HCT116 (cell line): Measurements from ENCODE around the gene ENDOG. TPM values are rescaled to one million over a fixed set of nuclear protein-coding genes. Genes with fewer than 3 reads are reported as not detected.

Source experiments
- ATAC-seq: fragments of 200-7000 bp; cut with Tn5 transposase; 2 replicates; pipeline ENCODE4 v1.9.1; 2020; ENCODE audit warnings: mild to moderate bottlenecking, moderate library complexity
- BruUV-seq: library from RNA; stranded (reverse); fragments of 400-500 nt; replicated peaks from 2 replicates; lab custom pipeline; 2021; lab: Mats Ljungman, UMichigan
- CTCF ChIA-PET: fragments of 300-600 bp; sonication (Branson Sonifier 250); formaldehyde crosslinking; loops from one replicate; lab custom pipeline; 2021; ENCODE audit warnings: antibody characterized with exemption; lab: Charles Lee
- POLR2A ChIA-PET: fragments of 300-600, 350-600 bp; sonication (Branson Sonifier 250); formaldehyde crosslinking; loops from one replicate; lab custom pipeline; 2021; ENCODE audit warnings: antibody characterized with exemption; lab: Charles Lee
- RAD21 ChIA-PET, 2 experiments: fragments of 300-600 bp; sonication (Branson Sonifier 250); formaldehyde crosslinking; loops; one replicate each; lab custom pipeline; 2023; ENCODE audit warnings: low total read pairs in 2 of 2; ENCODE audit not compliant: uncharacterized antibody in 2 of 2, unreplicated experiment in 2 of 2, low non-redundant PET in 1 of 2; lab: Charles Lee
- DNase-seq: peaks from one replicate; pipeline ENCODE4 v3.0.0-alpha.2; 2010; ENCODE audit warnings: low read depth, low spot score
- H2AFZ ChIP-seq: fragments of 200-600 bp; shearing (Covaris generic), sonication (generic); 2 replicates; pipeline ENCODE4 v1.6.1; 2017; ENCODE audit warnings: low read depth, mixed run types, mixed read lengths, antibody characterized with exemption, low read length; ENCODE audit not compliant: poor library complexity, severe bottlenecking
- H3K27ac ChIP-seq: 2 replicates; pipeline ENCODE4 v1.5.1; 2012; ENCODE audit warnings: low read depth, low read length
- H3K27me3 ChIP-seq: fragments of 200-600 bp; sonication (generic); 2 replicates; pipeline ENCODE4 v1.6.1; 2016; ENCODE audit warnings: mixed run types, low read length, mixed read lengths; ENCODE audit not compliant: insufficient read depth
- H3K36me3 ChIP-seq, 2 experiments: fragments of 200-500 bp in 1 of 2; fragments of 200-600 bp in 1 of 2; sonication (Bioruptor generic) in 1 of 2; sonication (generic) in 1 of 2; 2 replicates each; pipeline versions ENCODE4 v1.5.1 to v1.6.1; 2014 to 2016; ENCODE audit warnings: low read length in 2 of 2, inconsistent platforms in 1 of 2, mixed read lengths in 1 of 2, mixed run types in 1 of 2; ENCODE audit not compliant: insufficient read depth in 2 of 2, control insufficient read depth in 1 of 2
- H3K4me1 ChIP-seq, 2 experiments: fragments of 200-600 bp in 1 of 2; sonication (generic) in 1 of 2; 2 replicates each; pipeline versions ENCODE4 v1.5.1 to v1.6.1; 2012 to 2017; ENCODE audit warnings: low read length in 2 of 2, inconsistent platforms in 1 of 2, mild to moderate bottlenecking in 1 of 2, mixed read lengths in 1 of 2, mixed run types in 1 of 2, moderate library complexity in 1 of 2; ENCODE audit not compliant: insufficient read depth in 2 of 2, control insufficient read depth in 1 of 2
- H3K4me2 ChIP-seq: fragments of 200-600 bp; sonication (generic); 2 replicates; pipeline ENCODE4 v1.6.1; 2017; ENCODE audit warnings: mixed run types, low read length, mixed read lengths
- H3K4me3 ChIP-seq, 2 experiments: fragments of 200-600 bp in 1 of 2; sonication (generic) in 1 of 2; replicated peaks in 1 of 2; 2 replicates each; pipeline ENCODE4 v1.5.1; 2011 to 2016; ENCODE audit warnings: low read length in 2 of 2, control low read depth in 1 of 2, low read depth in 1 of 2, mild to moderate bottlenecking in 1 of 2, mixed read lengths in 1 of 2, mixed run types in 1 of 2
- H3K79me2 ChIP-seq: fragments of 200-600 bp; sonication (generic); 2 replicates; pipeline ENCODE4 v1.6.1; 2017; ENCODE audit warnings: mild to moderate bottlenecking, mixed run types, low read length, moderate library complexity, mixed read lengths; ENCODE audit not compliant: insufficient read depth
- H3K9ac ChIP-seq: fragments of 200-600 bp; sonication (generic); 2 replicates; pipeline ENCODE4 v1.6.1; 2016; ENCODE audit warnings: low read length, mixed read lengths
- H3K9me2 ChIP-seq: fragments of 200-600 bp; sonication (generic), shearing (Covaris generic); 2 replicates; pipeline ENCODE4 v1.6.1; 2017; ENCODE audit warnings: mixed run types, mild to moderate bottlenecking, moderate library complexity; ENCODE audit not compliant: insufficient read depth
- H3K9me3 ChIP-seq, 2 experiments: fragments of 200-500 bp in 1 of 2; fragments of 200-600 bp in 1 of 2; sonication (Bioruptor generic) in 1 of 2; sonication (generic) in 1 of 2; 2 replicates each; pipeline ENCODE4 v1.6.1; 2014 to 2017; ENCODE audit warnings: low read length in 2 of 2, mixed read lengths in 2 of 2, inconsistent platforms in 1 of 2, low read depth in 1 of 2, mild to moderate bottlenecking in 1 of 2, mixed run types in 1 of 2, moderate library complexity in 1 of 2; ENCODE audit not compliant: control insufficient read depth in 1 of 2, insufficient read depth in 1 of 2
- H4K20me1 ChIP-seq: fragments of 200-600 bp; sonication (generic), shearing (Covaris generic); 2 replicates; pipeline ENCODE4 v1.6.1; 2017; ENCODE audit warnings: mixed run types, mild to moderate bottlenecking, moderate library complexity; ENCODE audit not compliant: insufficient read depth
- ATF3 ChIP-seq: IDR thresholded peaks from 2 replicates; pipeline ENCODE4 v1.6.1; 2012
- CBX3 ChIP-seq: IDR thresholded peaks from 2 replicates; pipeline ENCODE4 v1.6.1; 2012; ENCODE audit warnings: low read depth
- CEBPB ChIP-seq: IDR thresholded peaks from 2 replicates; pipeline ENCODE4 v1.6.1; 2012; ENCODE audit warnings: low read depth
- CTCF ChIP-seq, 3 experiments: fragments of 200-600 bp in 1 of 3; sonication (generic) in 1 of 3; IDR thresholded peaks in 2 of 3; conservative IDR thresholded peaks in 1 of 3; 2 replicates each; pipeline ENCODE4 v1.5.1; 2012 to 2017; ENCODE audit warnings: low read depth in 2 of 3, low read length in 2 of 3, antibody characterized with exemption in 1 of 3, borderline replicate concordance in 1 of 3, control low read depth in 1 of 3, mild to moderate bottlenecking in 1 of 3, mixed read lengths in 1 of 3, mixed run types in 1 of 3, moderate library complexity in 1 of 3; ENCODE audit not compliant: insufficient read depth in 1 of 3
- ELF1 ChIP-seq: IDR thresholded peaks from 2 replicates; pipeline ENCODE4 v1.6.1; 2012; ENCODE audit warnings: low read depth, borderline replicate concordance
- EZH2 ChIP-seq: fragments of 200-600 bp; sonication (generic); IDR thresholded peaks from 2 replicates; pipeline ENCODE4 v1.6.1; 2017; ENCODE audit warnings: antibody characterized with exemption, mixed run types
- FOSL1 ChIP-seq: IDR thresholded peaks from 2 replicates; pipeline ENCODE4 v1.6.1; 2012; ENCODE audit warnings: low read depth
- JUND ChIP-seq: IDR thresholded peaks from 2 replicates; pipeline ENCODE4 v1.6.1; 2012
- MAX ChIP-seq: IDR thresholded peaks from 2 replicates; pipeline ENCODE4 v1.6.1; 2012
- POLR2AphosphoS5 ChIP-seq: IDR thresholded peaks from 2 replicates; pipeline ENCODE4 v1.6.1; 2011; ENCODE audit warnings: mild to moderate bottlenecking, low read depth, low read length, moderate library complexity
- RAD21 ChIP-seq: IDR thresholded peaks from 2 replicates; pipeline ENCODE4 v1.6.1; 2012; ENCODE audit warnings: low read depth, mild to moderate bottlenecking
- SIN3A ChIP-seq: IDR thresholded peaks from 2 replicates; pipeline ENCODE4 v1.6.1; 2012; ENCODE audit warnings: low read depth
- SRF ChIP-seq: IDR thresholded peaks from 2 replicates; pipeline ENCODE4 v1.6.1; 2012; ENCODE audit warnings: low read depth
- ZBTB33 ChIP-seq: IDR thresholded peaks from 2 replicates; pipeline ENCODE4 v1.6.1; 2011; ENCODE audit warnings: mild to moderate bottlenecking, low read length, moderate library complexity; ENCODE audit not compliant: insufficient replicate concordance; ENCODE audit errors: extremely low read depth
- ZFX ChIP-seq: fragments of 450-650 bp; IDR thresholded peaks from 2 replicates; pipeline ENCODE4 v1.6.1; 2017
- intact Hi-C: fragments of 100-400 bp; cut with micrococcal nuclease; formaldehyde crosslinking; loops from 2 replicates; pipeline ENCODE4 v1.10.0; 2022
- total RNA-seq: library from RNA; stranded (reverse); gene quantifications from one replicate; pipeline ENCODE4 v1.2.1, GENCODE V29; 2021; ENCODE audit not compliant: unreplicated experiment

ENDOG gene
- total RNA-seq, 1 experiment from 2014 or later = 27.2 TPM

GRCh38 chr9:128828267-128828666, 10.0 kb downstream of the ENDOG start:
- Histone ChIP-seq H3K4me2 (peak overlapping the region; percentile 90), H3K9me2 (no peaks in the 10 kb centered on the region), H3K4me3 (peak overlapping the region; percentile 95 to 97), H3K79me2 (peaks cover 25% of the 10 kb centered on the region), H3K36me3 (peaks cover 21 to 22% of the 10 kb centered on the region in 2 experiments; a peak in 3 of 4 replicates), H3K27ac (peak overlapping the region; percentile 78), H3K9me3 (no peaks in the 10 kb centered on the region), H3K9ac (0 out of 2 replicates have a peak overlapping the region, but pooled peaks have one; percentile 97), H2AFZ (no peak overlapping the region)
- CTCF ChIA-PET = interaction anchor here (1.0 kb wide), 1 partner anchor 10 kb away, joined by 3 read pairs; the partner anchor contains the start of gene ENDOG
- no peak for DNase-seq
- POLR2A ChIA-PET = interaction anchor here (1.2 kb wide), 1 partner anchor 50 kb away, joined by 3 read pairs; no protein-coding TSS in a partner anchor
- RAD21 ChIA-PET = no interaction called here
- intact Hi-C loops = no loop called here
- TF ChIP-seq CTCF (IDR thresholded peaks at IDR 0.05 in 2 of 3, conservative IDR thresholded peaks at IDR 0.05 in 1 of 3; ENCODE audit: borderline replicate concordance in 1 of 3, insufficient read depth in 1 of 3, low read depth in 2 of 3, low read length in 2 of 3) (no peak), CBX3 (no peak), ZFX (no peak), RAD21 (no peak)
- TF ChIP-seq, all 23 proteins: peak for 0
- no TSS peak for BruUV-seq
- Histone ChIP-seq H4K20me1 (0 out of 2 replicates have a peak, but pooled peaks cover 5% of the 10 kb centered on the region), H3K27me3 (no peaks in the 10 kb centered on the region), H3K4me1 (peaks cover 11 to 17% of the 10 kb centered on the region in 2 experiments)
- no peak for ATAC-seq

GRCh38 chr9:128828719-128829452, 10.6 kb downstream of the ENDOG start:
- Histone ChIP-seq H3K27me3 (no peaks in the 10 kb centered on the region), H3K36me3 (peaks cover 21 to 22% of the 10 kb centered on the region in 2 experiments; a peak in 3 of 4 replicates), H3K9me3 (no peaks in the 10 kb centered on the region), H2AFZ (no peak overlapping the region), H3K4me1 (peaks cover 11 to 17% of the 10 kb centered on the region in 2 experiments), H3K9ac (peak overlapping the region; percentile 97), H3K27ac (peak overlapping the region; percentile 78), H3K79me2 (peaks cover 25% of the 10 kb centered on the region), H3K4me3 (peak overlapping the region; percentile 95 to 97), H4K20me1 (0 out of 2 replicates have a peak, but pooled peaks cover 5% of the 10 kb centered on the region), H3K9me2 (no peaks in the 10 kb centered on the region), H3K4me2 (peak overlapping the region; percentile 90)
- ChIA-PET POLR2A (interaction anchor here (1.0 to 1.5 kb wide), 3 partner anchors 11 to 144 kb away, joined by 3 to 9 read pairs (median 5); partner anchors contain the start of gene ENDOG), CTCF (interaction anchor here (2.4 kb wide), 1 partner anchor 11 kb away, joined by 23 read pairs; the partner anchor contains the start of gene ENDOG), RAD21 (interaction anchor here in 1 of 2 experiments (1.0 kb wide), 1 partner anchor 11 kb away, joined by 4 read pairs; the partner anchor contains the start of gene ENDOG)
- BruUV-seq = TSS peak; percentile 50
- DNase-seq = no peak
- peak; percentile 7 for ATAC-seq
- intact Hi-C loops = no loop called here
- TF ChIP-seq EZH2 (no peak), POLR2AphosphoS5 (no peak), SRF (no peak), ATF3 (no peak), RAD21 (no peak), ZBTB33 (no peak), CEBPB (no peak), ELF1 (no peak), SIN3A (no peak), JUND (no peak), MAX (no peak), ZFX (no peak), FOSL1 (no peak)
